GM12878 (cell line): ENCODE data around the gene DEF6. TPM values are rescaled to one million over a fixed set of nuclear protein-coding genes. Genes with fewer than 3 reads are reported as not detected.

Source experiments
- ATAC-seq: fragments of 200-7000 bp; cut with Tn5 transposase; 3 replicates; pipeline ENCODE4 v1.9.1; 2020; ENCODE audit warnings: mild to moderate bottlenecking, moderate library complexity
- BruUV-seq: library from RNA; stranded (reverse); fragments of 400-500 nt; replicated peaks from 2 replicates; lab custom pipeline; 2021; lab: Mats Ljungman, UMichigan
- CTCF ChIA-PET: fragments of 300-600 bp; sonication (Branson Sonifier 250); formaldehyde crosslinking; extraction: SDS; loops from one replicate; lab custom pipeline; 2021; ENCODE audit warnings: inconsistent platforms; lab: Yijun Ruan, JAX
- POLR2A ChIA-PET: fragments of 350-600 bp; formaldehyde crosslinking; extraction: SDS; loops from one replicate; lab custom pipeline; 2021; ENCODE audit warnings: inconsistent platforms; lab: Charles Lee
- RAD21 ChIA-PET: fragments of 300-600 bp; sonication (Branson Sonifier 250); formaldehyde crosslinking; loops from one replicate; lab custom pipeline; 2023; ENCODE audit warnings: antibody characterized with exemption; ENCODE audit not compliant: unreplicated experiment; lab: Charles Lee
- SMC1A ChIA-PET: fragments of 300-600 bp; sonication (Branson Sonifier 250); formaldehyde crosslinking; loops from one replicate; lab custom pipeline; 2023; ENCODE audit not compliant: unreplicated experiment, uncharacterized antibody; lab: Charles Lee
- DNase-seq: peaks from one replicate; pipeline ENCODE4 v3.0.0-alpha.2; 2011; ENCODE audit warnings: low read depth, low spot score
- FAIRE-seq: peaks from 3 replicates; lab custom pipeline; 2011; peaks lifted over from hg19 to GRCh38; lab: Jason Lieb, UNC
- H2AFZ ChIP-seq: 2 replicates; pipeline ENCODE4 v1.6.0; 2011; ENCODE audit warnings: low read depth, low read length, control low read depth; ENCODE audit not compliant: control insufficient read depth
- H3K27ac ChIP-seq: 2 replicates; pipeline ENCODE4 v1.5.1; 2011; ENCODE audit warnings: control low read depth; ENCODE audit not compliant: control insufficient read depth, insufficient read depth
- H3K27me3 ChIP-seq, 2 experiments: replicated peaks in 1 of 2; 2 replicates each; pipeline versions ENCODE4 v1.6.0 to v1.6.1; 2011; ENCODE audit warnings: low read length in 1 of 2; ENCODE audit not compliant: control insufficient read depth in 2 of 2, insufficient read depth in 2 of 2
- H3K36me3 ChIP-seq, 2 experiments: 2 replicates each; pipeline ENCODE4 v1.5.1; 2011; ENCODE audit warnings: low read length in 1 of 2; ENCODE audit not compliant: control insufficient read depth in 2 of 2, insufficient read depth in 2 of 2
- H3K4me1 ChIP-seq: 2 replicates; pipeline ENCODE4 v1.6.1; 2011; ENCODE audit warnings: mild to moderate bottlenecking, low read length, moderate library complexity, mixed read lengths; ENCODE audit not compliant: control insufficient read depth, insufficient read depth
- H3K4me2 ChIP-seq: 2 replicates; pipeline ENCODE4 v1.6.0; 2011; ENCODE audit warnings: control low read depth; ENCODE audit not compliant: control insufficient read depth, insufficient read depth
- H3K4me3 ChIP-seq: fragments of 200-600 bp; sonication (generic); 2 replicates; pipeline ENCODE4 v1.5.1; 2016
- H3K79me2 ChIP-seq: 2 replicates; pipeline ENCODE4 v1.6.0; 2011; ENCODE audit warnings: low read length; ENCODE audit not compliant: control insufficient read depth, insufficient read depth
- H3K9ac ChIP-seq: 2 replicates; pipeline ENCODE4 v1.8.0; 2011; ENCODE audit warnings: low read length, control low read depth, mixed read lengths; ENCODE audit not compliant: control insufficient read depth, insufficient read depth
- H3K9me3 ChIP-seq: replicated peaks from 3 replicates; pipeline ENCODE4 v1.5.1; 2011; ENCODE audit warnings: mild to moderate bottlenecking, low read length; ENCODE audit not compliant: control insufficient read depth, insufficient read depth
- H4K20me1 ChIP-seq: 2 replicates; pipeline ENCODE4 v1.6.0; 2011; ENCODE audit not compliant: control insufficient read depth, insufficient read depth
- BMI1 ChIP-seq: fragments of 450-650 bp; IDR thresholded peaks from 2 replicates; pipeline ENCODE4 v1.6.1; 2016; ENCODE audit warnings: mild to moderate bottlenecking, moderate library complexity, borderline replicate concordance
- CBFB ChIP-seq: IDR thresholded peaks from 2 replicates; pipeline ENCODE4 v1.6.1; 2016; ENCODE audit warnings: antibody characterized with exemption, low read depth
- CHD4 ChIP-seq: fragments of 200-600 bp; sonication (generic); IDR thresholded peaks from 2 replicates; pipeline ENCODE4 v1.6.1; 2016; ENCODE audit warnings: mild to moderate bottlenecking
- EED ChIP-seq: sonication (generic); IDR thresholded peaks from 2 replicates; pipeline ENCODE4 v1.6.1; 2016; ENCODE audit warnings: antibody characterized with exemption, low read depth
- HCFC1 ChIP-seq: fragments of 150-350 bp; IDR thresholded peaks from 2 replicates; pipeline ENCODE4 v1.6.1; 2014; ENCODE audit warnings: low read length
- HDAC2 ChIP-seq: fragments of 200-600 bp; sonication (generic); IDR thresholded peaks from 2 replicates; pipeline ENCODE4 v1.6.1; 2017
- IRF5 ChIP-seq: fragments of 450-650 bp; IDR thresholded peaks from 2 replicates; pipeline ENCODE4 v1.6.1; 2017; ENCODE audit warnings: borderline replicate concordance
- KDM1A ChIP-seq: fragments of 200-600 bp; sonication (generic); IDR thresholded peaks from 2 replicates; pipeline ENCODE4 v1.6.1; 2016; ENCODE audit warnings: borderline replicate concordance
- NBN ChIP-seq: fragments of 450-650 bp; IDR thresholded peaks from 2 replicates; pipeline ENCODE4 v1.6.1; 2016
- NFXL1 ChIP-seq: fragments of 450-650 bp; IDR thresholded peaks from 2 replicates; pipeline ENCODE4 v1.6.1; 2017; ENCODE audit warnings: antibody characterized with exemption, mild to moderate bottlenecking, borderline replicate concordance
- PAX8 ChIP-seq: fragments of 450-650 bp; IDR thresholded peaks from 2 replicates; pipeline ENCODE4 v1.6.1; 2017; ENCODE audit warnings: mild to moderate bottlenecking, moderate library complexity
- RAD21 ChIP-seq: IDR thresholded peaks from 2 replicates; pipeline ENCODE4 v1.6.1; 2011; ENCODE audit warnings: mild to moderate bottlenecking, low read depth, low read length, moderate library complexity; ENCODE audit not compliant: insufficient read depth
- RAD51 ChIP-seq: fragments of 450-650 bp; IDR thresholded peaks from 2 replicates; pipeline ENCODE4 v1.6.1; 2016; ENCODE audit warnings: moderate library complexity, mild to moderate bottlenecking, inconsistent platforms
- RCOR1 ChIP-seq: conservative IDR thresholded peaks from 2 replicates; pipeline ENCODE4 v1.6.1; 2012; ENCODE audit warnings: low read depth, low read length, improper control_type of control experiment
- REST ChIP-seq: IDR thresholded peaks from 2 replicates; pipeline ENCODE4 v1.6.1; 2012; ENCODE audit warnings: mild to moderate bottlenecking, low read depth, low read length
- RUNX3 ChIP-seq: IDR thresholded peaks from 2 replicates; pipeline ENCODE4 v1.6.1; 2012; ENCODE audit warnings: low read length, inconsistent platforms
- SMAD5 ChIP-seq: IDR thresholded peaks from 2 replicates; pipeline ENCODE4 v1.6.1; 2016; ENCODE audit warnings: antibody characterized with exemption, low read depth
- SRF ChIP-seq, 2 experiments: IDR thresholded peaks; 2 replicates each; pipeline ENCODE4 v1.6.1; 2011; ENCODE audit warnings: low read depth in 2 of 2, low read length in 2 of 2, mild to moderate bottlenecking in 1 of 2, moderate library complexity in 1 of 2
- STAT1 ChIP-seq: fragments of 450-650 bp; conservative IDR thresholded peaks from 2 replicates; pipeline ENCODE4 v1.6.1; 2014; ENCODE audit warnings: antibody characterized with exemption, mild to moderate bottlenecking
- whole genome bisulfite sequencing: methylation state at CpG from one replicate; pipeline ENCODE4 v1.1.6; 2016; ENCODE audit warnings: low lambda C conversion rate; ENCODE audit not compliant: insufficient replicate concordance, insufficient coverage; ENCODE audit errors: missing lambda C conversion rate; 5-methylcytosine and 5-hydroxymethylcytosine counted together
- in situ Hi-C: fragments of 300-500 bp; cut with MboI; formaldehyde crosslinking; loops from 9 replicates; pipeline ENCODE4 v1.14.3; 2018; ENCODE audit warnings: mixed read lengths
- intact Hi-C: fragments of 100-400 bp; cut with micrococcal nuclease; formaldehyde crosslinking; loops from one replicate; pipeline ENCODE4 v1.14.2; 2022; ENCODE audit not compliant: unreplicated experiment
- polyA plus RNA-seq, 11 experiments: library from polyadenylated mRNA; depleted of rRNA in 4 of 11; unstranded in 6 of 11; stranded (reverse) in 5 of 11; fragments of >200 nt; fragmentation: Nextera tagmentation in 4 of 11; fragmentation: Illumina TruSeq in 1 of 11; extraction: Ambion mirVana in 4 of 11; extraction: Trizol in 1 of 11; gene quantifications; 1 replicate in 1 of 11; 2 replicates in 10 of 11; pipeline versions ENCODE4 v1.2.1 to v1.2.3, GENCODE V29; 2011 to 2016; ENCODE audit warnings: inconsistent platforms in 2 of 11, missing spikeins in 2 of 11, low read depth in 1 of 11
- total RNA-seq, 4 experiments: library from RNA; depleted of rRNA in 3 of 4; stranded (reverse); fragments of >200 nt in 3 of 4; fragmentation: Illumina TruSeq in 1 of 4; extraction: Trizol in 1 of 4; gene quantifications; 2 replicates each; pipeline versions ENCODE4 v1.2.1 to v1.2.3, GENCODE V29; 2013 to 2021

The DEF6 gene
- total and polyA plus RNA-seq, 10 of the 15 experiments (the other 5 are each of a cell fraction or from before 2014, with no cell fraction given): 3.3 to 69.5 (median 48.8) TPM

DNA sequence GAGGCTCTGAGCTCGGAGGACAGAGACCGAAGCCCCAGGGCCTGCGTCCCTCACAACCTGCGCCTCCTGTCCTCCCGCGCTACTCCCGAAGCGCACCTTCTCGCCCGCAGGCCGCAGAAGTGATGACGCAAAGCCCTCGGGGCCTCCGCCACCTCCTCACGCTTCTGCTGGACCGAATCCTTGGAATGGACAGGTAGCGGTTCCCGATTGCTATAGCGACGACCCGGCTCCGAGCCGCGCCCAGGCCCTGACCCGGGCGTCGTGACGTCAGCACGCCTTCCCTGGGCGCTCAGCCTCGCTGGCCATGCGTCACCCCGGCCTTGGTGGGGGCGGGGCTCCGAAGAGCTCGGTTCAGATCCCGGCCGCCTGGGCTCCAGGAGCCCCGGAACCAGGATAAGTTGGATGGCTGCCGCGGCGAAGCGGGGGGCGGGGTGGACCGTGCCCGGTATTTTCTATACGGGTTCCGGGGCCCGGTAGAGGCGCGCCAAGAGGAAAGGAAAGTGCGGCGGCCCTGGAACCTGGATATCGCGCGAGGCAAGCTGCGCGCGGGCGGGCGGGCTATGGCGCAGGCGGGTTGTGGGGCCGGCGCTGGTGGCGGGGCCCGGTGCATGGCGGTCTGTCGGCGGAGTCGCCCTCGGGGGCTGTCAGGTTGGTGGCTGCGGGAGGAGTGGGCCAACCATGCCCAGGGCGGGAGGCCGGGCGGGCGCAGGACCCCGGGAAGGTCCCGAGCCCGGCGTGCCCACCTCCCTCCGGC, 38.2 kb upstream of the DEF6 start, which contains the start of gene ZNF76:
ZNF76 (plus strand) TSS at position 542 of the 754 bp plus-strand sequence. CDS start 21,417 bp downstream, outside the sequence.
- Histone ChIP-seq H3K27me3 (no peaks in the 10 kb centered on the region), H3K4me1 (no peaks in the 10 kb centered on the region; the same call in 1 of the 2 replicates), H3K9ac (peak within 1 kb of the TSS; percentile 84), H3K9me3 (no peaks in the 10 kb centered on the region), H3K4me2 (peak within 1 kb of the TSS; percentile 94), H3K4me3 (peak within 1 kb of the TSS; percentile 70), H4K20me1 (no peaks in the 10 kb centered on the region), H3K27ac (peak within 1 kb of the TSS; percentile 85), H3K79me2 (peaks cover 23% of the 10 kb centered on the region), H2AFZ (peak within 1 kb of the TSS; percentile 99), H3K36me3 (no peaks in the 10 kb centered on the region)
- CTCF ChIA-PET: interaction anchor here (0.9 to 5.0 kb wide), 7 partner anchors 12 to 191 kb away, joined by 3 to 52 read pairs (median 7); partner anchors contain the start of gene DEF6
- SMC1A ChIA-PET: interaction anchor here (0.7 to 1.3 kb wide), 4 partner anchors 10 to 362 kb away, joined by 3 read pairs; no protein-coding TSS in a partner anchor
- peak; percentile 63 for DNase-seq
- WGBS: under 1% methylated on average over 53 of the region's 82 CpGs
- BruUV-seq: no TSS peak
- peak; percentile 90 for ATAC-seq
- intact Hi-C loops: no loop called here
- in situ Hi-C loops: no loop called here
- RAD21 ChIA-PET: interaction anchor here (0.5 to 1.7 kb wide), 8 partner anchors 8 to 69 kb away, joined by 3 to 9 read pairs (median 3); no protein-coding TSS in a partner anchor
- peak; percentile 72 for FAIRE-seq
- POLR2A ChIA-PET: interaction anchor here (0.6 to 2.9 kb wide), 7 partner anchors 9 to 428 kb away, joined by 3 to 10 read pairs (median 5); partner anchors contain the start of gene DEF6
- TF ChIP-seq HCFC1 (peak; percentile 72), RCOR1 (0 out of 2 replicates have a peak, but pooled peaks have one; percentile 64), SMAD5 (no peak), HDAC2 (no peak), STAT1 (peak; percentile 84; the same call in 1 of the 2 replicates), CBFB (peak; percentile 70), RAD21 (no peak), EED (peak; percentile 62; the same call in 1 of the 2 replicates), PAX8 (no peak), NFXL1 (no peak), KDM1A (no peak), RAD51 (no peak), RUNX3 (no peak; the same call in 1 of the 2 replicates), NBN (peak; percentile 97), CHD4 (no peak), BMI1 (peak; percentile 93), REST (0 out of 2 replicates have a peak, but pooled peaks have one; percentile 22), IRF5 (no peak), SRF (IDR thresholded peaks at IDR 0.05; ENCODE audit: low read depth in 2 of 2, low read length in 2 of 2) (peak; percentile 88 to 95)
